HG02763 (cell line): ENCODE measurements around the gene LRTM2.
A peak's percentile ranks its signal among the peaks of the same experiment; 100 is the strongest.

Source experiments
- ATAC-seq: cut with Tn5 transposase; IDR thresholded peaks from one replicate; pipeline ENCODE4 v1.9.1; 2021; ENCODE audit warnings: mild to moderate bottlenecking, moderate library complexity; ENCODE audit not compliant: unreplicated experiment

The LRTM2 gene

DNA sequence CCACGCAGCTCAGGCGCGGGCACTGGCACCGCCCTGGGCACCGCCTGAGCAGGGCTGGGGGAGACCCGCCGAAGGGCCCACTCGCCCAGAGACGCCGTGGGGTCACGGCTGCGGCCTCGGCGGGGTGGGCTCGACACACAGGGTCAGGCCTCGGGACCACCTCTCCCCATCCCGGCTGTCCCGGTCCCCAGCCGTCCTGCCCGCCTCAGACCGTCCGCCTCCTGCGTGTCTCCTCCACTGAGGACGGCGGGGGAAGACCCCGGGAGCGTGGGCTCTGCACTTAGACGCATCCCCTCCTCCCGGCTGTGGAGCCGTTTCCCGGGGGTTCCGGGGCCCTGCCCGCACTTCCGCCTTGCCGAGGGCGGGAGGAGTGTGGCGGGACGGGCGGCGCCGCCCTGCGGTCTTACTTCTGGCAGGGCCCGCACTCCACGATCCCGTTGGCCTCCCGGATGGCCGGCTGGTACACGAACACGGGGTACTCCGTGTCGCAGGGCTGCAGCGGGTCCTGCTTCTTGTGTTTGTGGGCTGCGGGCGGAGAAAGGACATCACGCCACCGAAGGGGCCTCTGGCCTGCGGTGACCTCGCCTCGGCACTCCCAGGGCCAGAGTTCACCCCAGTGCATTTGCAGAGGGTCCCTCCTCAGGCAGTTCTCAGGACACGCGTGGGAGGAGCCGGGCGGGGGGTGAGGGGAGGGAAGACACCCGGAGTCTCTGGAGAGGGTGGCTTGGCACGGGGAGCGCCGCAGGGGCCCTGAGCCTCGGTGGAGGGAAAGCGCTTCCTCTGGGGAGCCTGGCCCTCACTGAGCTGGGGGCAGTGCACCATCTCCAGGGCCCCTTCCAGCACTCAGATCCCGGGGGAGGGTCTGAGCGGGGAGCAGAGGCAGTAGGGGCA lies 23.1 kb upstream of the LRTM2 start:
- ATAC-seq: no peak

GRCh38 chr12:1797991-1798640 lies 22.2 kb upstream of the LRTM2 start:
- ATAC-seq: no peak

DNA sequence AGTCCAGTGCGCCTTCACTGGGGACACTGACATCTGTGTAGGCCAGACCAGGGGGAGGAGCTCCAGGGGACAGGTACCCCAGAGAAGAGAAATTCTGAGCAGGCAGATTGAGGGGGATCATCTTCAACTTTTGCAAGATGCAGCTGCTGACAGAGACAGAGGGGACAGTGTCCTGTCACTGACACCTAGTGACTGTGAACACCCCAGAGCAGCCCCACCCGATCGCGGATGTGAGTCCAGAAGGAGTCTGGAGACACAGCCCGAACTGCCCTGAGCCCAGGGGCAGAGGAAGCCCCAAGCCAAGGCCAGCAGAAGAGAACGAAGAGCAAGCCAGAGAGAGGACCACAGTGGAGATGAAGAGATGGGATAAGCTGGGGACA lies 21.7 kb upstream of the LRTM2 start:
- no peak for ATAC-seq

- no peak for ATAC-seq
Observed at GRCh38 chr12:1799051-1799881, 21.1 kb upstream of the LRTM2 start.

DNA sequence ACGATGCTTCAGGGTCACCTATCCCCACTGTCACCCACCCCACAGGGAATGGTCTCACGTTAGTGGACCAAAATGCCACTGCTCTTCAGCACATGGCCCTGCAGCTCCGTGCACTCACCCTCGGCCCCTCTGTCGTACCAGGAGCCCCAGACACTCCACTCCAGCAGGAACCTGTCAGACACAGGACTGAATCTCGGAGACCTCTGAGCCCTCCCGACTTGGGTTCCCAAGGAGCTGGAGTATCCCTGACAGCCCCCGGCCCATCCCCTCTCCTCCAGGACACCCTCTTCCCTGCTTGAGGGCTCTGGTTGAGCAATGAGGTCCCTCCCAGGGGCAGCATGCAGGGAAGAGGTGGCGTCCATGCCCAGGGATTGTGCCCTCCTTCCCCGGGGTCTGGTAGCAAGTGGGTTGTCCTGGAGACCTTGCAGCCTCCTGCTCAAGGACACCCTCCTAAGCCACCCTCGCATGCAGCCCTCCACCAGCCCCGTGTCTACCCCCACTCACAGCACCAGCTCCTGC lies 20.4 kb upstream of the LRTM2 start:
- no peak for ATAC-seq

DNA sequence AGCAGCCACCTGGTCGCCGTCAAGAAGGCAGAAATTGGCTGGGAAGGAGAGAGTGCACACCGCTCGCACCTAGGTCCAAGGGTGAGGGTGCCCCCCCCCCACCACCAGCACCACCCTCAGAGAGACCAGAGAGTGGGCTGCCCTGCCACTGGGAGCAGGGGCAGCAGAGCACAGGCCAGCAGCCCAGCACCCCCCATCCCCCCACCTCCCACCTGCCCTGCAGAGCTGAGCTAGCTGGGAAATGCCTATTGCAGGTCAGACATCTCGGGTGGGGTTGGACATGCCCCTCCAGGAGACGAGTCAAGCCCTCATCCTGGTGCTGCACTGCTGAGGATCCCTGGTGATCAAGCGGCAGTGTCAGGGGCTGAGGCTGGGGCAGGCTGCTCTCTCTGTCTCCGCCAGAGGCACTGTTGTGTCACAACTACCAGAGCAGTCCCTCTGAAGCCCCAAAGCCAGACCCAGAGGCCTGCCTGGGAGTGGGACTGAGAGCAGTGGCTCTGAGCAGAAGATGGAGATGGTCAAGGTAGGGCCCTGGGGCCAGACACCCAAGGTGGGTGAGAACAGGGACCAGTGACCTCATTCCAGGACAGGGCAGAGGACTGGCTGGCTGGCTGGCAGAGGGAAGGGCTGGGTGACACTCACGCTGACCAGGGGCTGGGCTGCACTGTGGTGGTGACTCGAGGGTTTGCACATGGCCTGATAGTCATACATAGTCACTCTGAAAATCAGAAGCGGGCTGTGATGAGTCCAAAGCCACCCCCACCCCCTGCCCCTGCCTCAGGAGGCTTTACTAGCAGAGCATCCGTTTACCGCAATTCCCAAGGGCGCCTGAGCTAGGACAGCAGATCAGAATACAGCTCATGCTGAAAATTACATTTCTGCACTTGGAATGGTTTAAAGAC lies 19.7 kb upstream of the LRTM2 start:
- ATAC-seq: no peak

DNA sequence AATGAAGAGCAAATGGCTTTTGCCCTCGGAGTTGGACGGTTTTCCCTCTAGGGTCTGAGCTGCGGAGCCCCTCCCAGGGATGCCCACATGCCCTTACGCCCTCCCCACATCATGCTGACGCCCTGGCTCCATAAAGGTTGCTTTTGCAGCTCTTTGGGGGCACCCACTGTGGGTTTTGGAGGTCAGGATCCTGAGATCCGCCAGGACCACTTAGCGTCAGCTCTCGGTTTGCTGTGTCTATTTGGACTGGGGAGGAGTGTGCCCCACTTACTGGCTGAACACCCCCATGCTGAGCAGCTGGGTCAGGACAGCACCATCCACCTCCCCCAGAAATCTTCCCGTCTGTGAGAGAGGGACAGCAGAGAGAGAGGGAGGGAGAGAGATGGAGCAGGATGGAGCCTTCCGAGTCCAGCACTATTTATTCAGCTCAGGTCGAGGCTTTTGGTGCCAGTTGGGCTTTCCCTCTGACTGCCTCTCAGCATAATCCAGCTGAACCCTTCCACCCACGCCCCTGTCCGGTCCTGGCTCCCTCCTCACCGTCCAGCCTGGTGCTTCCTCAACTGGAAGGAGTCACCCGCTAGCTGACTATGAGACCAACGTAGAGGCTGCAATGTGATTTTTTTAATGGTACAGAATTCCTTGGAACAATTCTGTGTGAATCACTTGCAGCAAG lies 18.9 kb upstream of the LRTM2 start:
- no peak for ATAC-seq

DNA sequence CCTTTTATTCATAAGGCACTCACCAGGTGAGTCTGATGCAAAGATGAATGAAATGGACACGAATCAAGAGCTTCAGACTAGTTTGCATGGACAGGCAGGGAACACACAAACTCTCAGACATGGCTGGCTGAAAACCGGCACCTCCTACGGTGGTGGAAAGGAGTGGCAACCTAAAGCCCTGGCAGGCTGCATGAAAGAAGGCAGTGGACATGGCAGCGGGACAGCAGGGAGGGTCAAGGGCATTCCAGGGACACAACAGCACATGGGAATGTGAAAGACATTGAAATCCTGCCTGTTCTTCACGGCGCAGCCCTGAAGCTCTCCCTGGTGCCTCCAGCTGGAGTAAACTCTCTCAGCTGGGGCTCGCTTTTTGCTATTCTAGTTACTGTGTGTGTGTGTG lies 16.6 kb upstream of the LRTM2 start:
- ATAC-seq: no peak

- ATAC-seq: peak; percentile 89
Observed at GRCh38 chr12:1804545-1805332, 15.6 kb upstream of the LRTM2 start.

- no peak for ATAC-seq
Observed at GRCh38 chr12:1805441-1806081, 14.8 kb upstream of the LRTM2 start.

DNA sequence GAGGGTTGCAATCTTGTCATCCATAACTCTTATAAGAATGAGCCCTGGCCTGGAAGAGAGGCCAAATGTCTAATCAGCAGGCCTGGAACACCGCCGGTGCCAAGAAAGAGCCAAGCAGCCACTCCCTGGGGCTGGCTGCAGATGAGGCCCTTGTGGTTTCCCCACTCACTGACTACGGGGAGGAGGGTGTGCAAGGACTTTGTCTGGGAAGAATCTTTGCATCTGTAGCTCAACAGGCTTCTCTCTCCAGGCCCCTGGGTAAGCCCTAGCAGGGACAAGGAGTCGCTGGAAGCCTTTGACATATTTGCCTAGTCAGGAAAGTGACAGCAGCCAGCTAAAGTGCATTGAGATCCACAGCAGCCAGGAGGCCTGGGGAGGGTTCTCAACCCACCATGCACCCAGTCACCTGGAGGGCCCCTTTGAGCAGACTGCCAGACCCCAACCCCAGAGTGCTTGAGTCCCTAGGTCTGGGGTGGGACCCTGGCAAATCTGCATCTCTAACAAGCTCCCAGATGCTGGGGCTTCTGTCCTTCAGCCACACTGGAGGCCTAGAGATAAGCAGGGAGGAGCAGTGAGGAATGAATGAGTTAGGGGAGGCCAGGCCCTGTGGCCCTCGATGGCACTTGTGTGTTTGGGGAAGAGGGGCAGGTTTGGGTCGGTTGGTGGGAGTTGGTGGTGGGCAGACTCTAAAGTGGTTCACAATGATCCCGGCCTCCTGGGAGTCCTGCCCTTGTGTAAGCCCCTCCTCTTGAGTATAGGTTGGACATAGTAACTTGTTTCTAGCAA lies 13.9 kb upstream of the LRTM2 start:
- no peak for ATAC-seq

DNA sequence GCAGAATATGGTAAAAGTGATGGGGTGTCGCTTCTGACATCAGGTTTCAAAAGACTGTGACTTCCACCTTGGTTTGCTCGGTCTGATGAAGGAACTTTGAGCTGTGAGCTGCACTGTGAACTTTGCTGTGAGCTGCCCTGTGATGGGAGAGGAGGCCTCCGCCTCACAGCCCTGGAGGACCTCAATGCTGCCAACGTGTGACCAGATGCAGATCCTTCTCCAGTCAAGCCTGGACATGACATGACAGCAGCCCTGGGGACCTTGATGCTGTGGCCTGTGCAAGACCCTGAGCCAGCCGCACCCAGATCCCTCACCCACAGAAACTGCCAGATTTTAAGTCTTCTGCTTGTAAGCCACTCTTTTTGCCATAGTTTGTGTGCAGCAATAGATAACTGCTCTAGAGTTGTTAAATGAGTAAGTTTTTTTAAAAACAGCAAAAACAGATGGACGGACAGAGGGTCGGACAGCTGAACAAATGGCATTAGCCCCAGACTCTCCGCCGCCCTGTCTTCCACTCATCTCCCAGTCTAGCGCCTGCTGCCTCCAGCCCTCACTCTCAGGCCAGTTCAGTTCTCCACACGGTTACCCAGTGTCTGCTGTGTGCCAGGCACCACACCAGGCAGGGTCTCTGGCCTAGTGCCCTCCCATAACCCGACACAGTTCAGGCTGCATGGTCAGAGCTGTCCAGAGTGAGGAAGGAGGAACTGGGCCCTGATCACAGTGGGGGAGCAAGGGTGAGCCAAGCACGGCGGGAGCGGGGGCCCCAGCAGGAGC lies 13.1 kb upstream of the LRTM2 start:
- ATAC-seq: no peak

DNA sequence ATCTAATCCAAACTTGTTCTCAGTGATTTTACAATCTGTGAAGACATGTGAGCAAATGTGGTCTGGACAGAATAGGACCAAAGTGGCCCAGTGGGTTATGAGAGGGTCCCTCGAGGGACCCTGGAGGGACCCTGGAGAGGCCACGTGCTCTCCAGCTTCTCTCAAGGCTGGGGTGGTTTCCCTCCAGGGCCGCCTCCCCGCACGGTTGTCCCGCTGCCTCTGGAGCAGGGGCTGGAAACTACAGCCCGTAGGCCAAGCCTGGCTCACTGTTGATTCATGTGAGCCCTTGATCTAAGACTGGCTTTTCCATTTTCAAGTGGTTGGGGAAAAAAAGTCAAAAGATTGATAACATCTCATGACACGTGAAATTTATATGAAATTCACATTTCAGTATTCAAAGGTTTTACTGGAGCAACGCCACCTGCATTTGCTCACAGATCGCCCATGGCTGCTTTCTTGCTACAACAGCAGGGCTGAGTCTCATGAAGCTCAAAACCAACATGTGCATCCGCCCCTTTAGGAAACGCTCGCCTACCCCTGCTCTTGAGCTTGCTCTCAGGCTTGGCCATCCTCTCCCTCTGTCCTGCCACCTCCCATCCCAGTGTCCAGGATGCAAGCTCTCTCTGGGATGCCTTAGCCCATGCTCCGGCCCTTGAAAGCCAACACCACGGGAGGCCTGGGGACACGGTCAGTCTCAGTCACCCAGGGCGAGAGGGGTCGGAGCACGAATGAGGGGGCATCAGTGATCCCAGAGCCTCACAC lies 12.1 kb upstream of the LRTM2 start:
- no peak for ATAC-seq

GRCh38 chr12:1808798-1809480 lies 11.4 kb upstream of the LRTM2 start:
- no peak for ATAC-seq

DNA sequence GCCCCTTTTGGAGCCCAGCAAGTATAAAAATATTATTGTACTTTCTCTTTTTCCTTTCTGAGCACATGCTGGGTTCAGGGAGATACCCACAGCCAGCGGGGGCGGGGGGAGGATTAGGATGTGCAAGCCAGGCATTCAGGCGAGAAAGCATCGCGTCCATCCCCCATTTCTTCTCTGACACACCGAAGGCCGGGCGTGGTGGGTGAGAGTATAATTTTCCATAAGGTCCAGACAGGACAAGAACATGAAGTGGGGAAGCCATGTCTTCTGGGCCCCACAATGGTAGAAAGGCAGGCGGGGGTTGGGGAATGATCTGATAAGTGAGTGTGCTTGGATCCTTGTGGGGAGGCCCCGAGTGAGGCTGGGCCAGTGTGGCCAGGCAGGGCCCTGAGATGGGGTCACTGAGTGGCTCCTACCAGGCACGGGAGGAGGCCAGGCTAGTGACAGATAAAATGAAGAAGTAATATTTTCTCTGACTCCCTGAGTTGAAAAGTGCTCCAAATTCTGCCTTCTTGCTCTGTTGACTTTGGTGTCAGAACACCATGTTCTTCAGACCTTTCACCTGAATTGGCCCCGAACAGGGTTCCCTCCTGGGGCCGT lies 10.7 kb upstream of the LRTM2 start:
- no peak for ATAC-seq
